ENCODE data around the gene NDUFB10.
A peak's percentile ranks its signal among the peaks of the same experiment; 100 is the strongest.
"Not testable (repeated sequence)": the region's sequence is repeated elsewhere in the genome, so short reads cannot be mapped to it uniquely, and the experiment has no call there.

NDUFB10 gene

GRCh38 chr16:1947369-1947670 is 12.0 kb upstream of the NDUFB10 start:
- DNase-seq, result no peak

- no peak for DNase-seq
Observed at GRCh38 chr16:1949507-1949906, 9.8 kb upstream of the NDUFB10 start.

- no peak for DNase-seq
Observed at GRCh38 chr16:1950047-1950446, 9.3 kb upstream of the NDUFB10 start.

GRCh38 chr16:1950559-1950958 is 8.8 kb upstream of the NDUFB10 start:
- no peak for DNase-seq

GRCh38 chr16:1953734-1954133 is 5.6 kb upstream of the NDUFB10 start:
- no peak for DNase-seq

GRCh38 chr16:1957434-1958142 is 1.8 kb upstream of the NDUFB10 start:
- not testable (repeated sequence) for DNase-seq

GRCh38 chr16:1958143-1958491 is 1.2 kb upstream of the NDUFB10 start:
- not testable (repeated sequence) for DNase-seq

- DNase-seq, result no peak
Observed at GRCh38 chr16:1958715-1959268, 546 bp upstream of the NDUFB10 start.

- peak; percentile 38 for DNase-seq
Observed at GRCh38 chr16:1960665-1961630, 1.6 kb downstream of the NDUFB10 start.

- no peak for DNase-seq
Observed at GRCh38 chr16:1961651-1962067, 2.3 kb downstream of the NDUFB10 start.

GRCh38 chr16:1962161-1963153 is 3.1 kb downstream of the NDUFB10 start:
- DNase-seq, result not testable (repeated sequence)

- peak; percentile 40 for DNase-seq
Observed at GRCh38 chr16:1963806-1964505, 4.6 kb downstream of the NDUFB10 start.

- DNase-seq, result peak; percentile 97
Observed at GRCh38 chr16:1964506-1965395, 5.4 kb downstream of the NDUFB10 start, which contains the start of gene RPS2. Gene RPS2 (minus strand): TSS chr16:1964826. CDS start chr16:1964625, 201 bp downstream.

GRCh38 chr16:1965396-1966001 is 6.2 kb downstream of the NDUFB10 start:
- DNase-seq, result no peak

- DNase-seq, result no peak
Observed at GRCh38 chr16:1966460-1966859, 7.1 kb downstream of the NDUFB10 start, which contains the start of gene RNF151. Gene RNF151 (plus strand): TSS chr16:1966856. CDS start chr16:1966882, 26 bp downstream.

- no peak for DNase-seq
Observed at GRCh38 chr16:1968146-1968953, 9.0 kb downstream of the NDUFB10 start.

GRCh38 chr16:1971796-1972489 is 12.6 kb downstream of the NDUFB10 start, which contains the start of gene TBL3:
Gene TBL3 (plus strand): TSS chr16:1972053. CDS start chr16:1972165, 112 bp downstream.
- DNase-seq, result peak; percentile 96

GRCh38 chr16:1972490-1972877 is 13.1 kb downstream of the NDUFB10 start:
- no peak for DNase-seq

Measured in CD4-positive, alpha-beta T cell treated with Interleukin-6 for 4 hours (primary cell).